ENCODE results near the gene IFI44.

IFI44 gene, protein sequence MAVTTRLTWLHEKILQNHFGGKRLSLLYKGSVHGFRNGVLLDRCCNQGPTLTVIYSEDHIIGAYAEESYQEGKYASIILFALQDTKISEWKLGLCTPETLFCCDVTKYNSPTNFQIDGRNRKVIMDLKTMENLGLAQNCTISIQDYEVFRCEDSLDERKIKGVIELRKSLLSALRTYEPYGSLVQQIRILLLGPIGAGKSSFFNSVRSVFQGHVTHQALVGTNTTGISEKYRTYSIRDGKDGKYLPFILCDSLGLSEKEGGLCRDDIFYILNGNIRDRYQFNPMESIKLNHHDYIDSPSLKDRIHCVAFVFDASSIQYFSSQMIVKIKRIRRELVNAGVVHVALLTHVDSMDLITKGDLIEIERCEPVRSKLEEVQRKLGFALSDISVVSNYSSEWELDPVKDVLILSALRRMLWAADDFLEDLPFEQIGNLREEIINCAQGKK

DNA sequence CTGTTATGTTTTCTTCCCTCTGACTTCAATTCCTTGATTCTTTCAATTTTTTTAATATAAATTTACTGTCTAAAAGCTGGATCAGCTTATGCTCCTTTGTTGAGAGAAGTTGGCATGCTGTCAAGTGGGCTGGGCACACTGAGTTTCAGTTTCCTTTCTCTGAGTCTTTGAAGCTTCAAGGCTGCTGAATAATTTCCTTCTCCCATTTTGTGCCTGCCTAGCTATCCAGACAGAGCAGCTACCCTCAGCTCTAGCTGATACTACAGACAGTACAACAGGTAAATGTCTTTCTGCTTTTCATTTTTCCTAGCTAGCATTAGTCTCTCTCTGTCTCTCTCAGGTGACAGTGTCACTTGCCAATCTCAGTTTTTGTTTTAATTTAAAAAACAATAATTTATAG is at the start of gene IFI44:
Gene IFI44, plus strand, starts transcription at position 204 of the 400 bp plus-strand sequence. CDS start 365 bp downstream, outside the sequence.
- DNase-seq: peak; percentile 52

- no peak for DNase-seq
These were observed 48.6 kb upstream of the IFI44 start for GRCh38 chr1:78601068-78601467.

- no peak for DNase-seq
These were observed 46.4 kb upstream of the IFI44 start for GRCh38 chr1:78603206-78603605.

- DNase-seq: no peak
These were observed 45.0 kb upstream of the IFI44 start for GRCh38 chr1:78604643-78605042.

GRCh38 chr1:78606274-78606673 is 43.4 kb upstream of the IFI44 start:
- DNase-seq: no peak

DNA sequence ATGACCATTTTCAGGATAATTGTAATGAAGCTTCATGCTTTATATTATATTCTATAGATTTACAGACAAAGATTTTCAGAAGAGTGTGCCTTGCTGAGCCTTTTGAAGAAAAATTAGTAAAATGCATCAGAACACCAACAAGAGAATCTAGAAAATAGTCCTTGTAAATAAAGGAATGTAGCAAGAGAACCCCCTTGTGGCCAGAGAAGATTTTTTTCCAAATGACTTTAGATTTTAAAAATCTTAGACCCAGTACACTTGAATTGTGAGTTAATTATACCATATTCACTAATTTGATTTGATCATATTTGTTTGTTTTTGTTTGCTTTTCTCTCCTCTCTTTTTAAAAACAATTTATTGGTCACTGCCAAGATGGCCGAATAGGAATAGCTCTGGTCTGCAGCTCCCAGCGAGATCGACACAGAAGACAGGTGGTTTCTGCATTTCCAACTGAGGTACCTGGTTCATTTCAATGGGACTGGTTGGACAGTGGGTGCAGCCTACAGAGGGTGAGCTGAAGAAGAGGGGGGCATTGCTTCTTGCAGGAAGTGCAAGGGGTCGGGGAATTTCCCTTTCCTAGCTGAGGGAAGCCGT is 42.2 kb upstream of the IFI44 start:
- DNase-seq: no peak

- DNase-seq: no peak
These were observed 41.7 kb upstream of the IFI44 start for GRCh38 chr1:78607944-78608343.

DNA sequence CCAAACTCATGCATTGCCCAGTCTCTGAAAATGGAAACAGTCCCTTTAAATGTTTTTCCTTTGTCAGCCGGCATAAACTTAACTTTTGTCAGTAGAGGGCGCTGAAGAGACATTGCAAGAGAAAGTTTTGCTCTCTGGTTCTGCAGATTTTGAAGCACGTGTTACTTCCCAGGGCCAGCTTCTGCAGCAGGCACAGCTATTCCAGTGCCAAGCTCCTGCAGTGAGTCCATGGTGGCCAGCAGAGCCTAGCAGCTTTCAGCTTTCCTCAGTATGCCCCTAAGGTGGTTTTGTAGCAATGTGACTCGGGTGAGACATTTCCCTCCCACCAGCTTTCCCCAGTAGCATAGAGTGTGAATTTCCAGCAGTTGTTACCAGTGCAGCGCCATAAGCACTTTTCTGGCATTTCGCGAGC is 32.0 kb upstream of the IFI44 start:
- DNase-seq: peak; percentile 5

DNA sequence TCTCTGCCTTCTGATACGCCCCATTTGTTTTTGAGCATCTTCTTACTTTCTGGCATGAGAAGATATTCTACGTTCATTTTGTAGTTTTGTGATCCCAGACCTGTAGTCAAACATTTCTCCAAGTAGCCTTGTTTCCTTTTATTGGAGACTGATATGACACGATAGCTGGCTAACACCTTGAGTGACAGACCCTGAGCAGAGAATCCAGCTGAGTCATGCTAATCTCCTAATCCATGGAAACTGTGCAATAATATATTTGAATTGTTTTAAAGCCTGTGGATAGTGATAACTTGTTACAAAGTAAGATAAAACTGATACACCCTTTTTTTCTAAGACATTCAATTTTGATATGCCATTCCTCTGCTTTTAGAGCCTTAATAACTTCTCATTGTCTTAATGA is 30.6 kb upstream of the IFI44 start:
- DNase-seq: no peak

GRCh38 chr1:78619446-78619802 is 30.2 kb upstream of the IFI44 start:
- no peak for DNase-seq

DNA sequence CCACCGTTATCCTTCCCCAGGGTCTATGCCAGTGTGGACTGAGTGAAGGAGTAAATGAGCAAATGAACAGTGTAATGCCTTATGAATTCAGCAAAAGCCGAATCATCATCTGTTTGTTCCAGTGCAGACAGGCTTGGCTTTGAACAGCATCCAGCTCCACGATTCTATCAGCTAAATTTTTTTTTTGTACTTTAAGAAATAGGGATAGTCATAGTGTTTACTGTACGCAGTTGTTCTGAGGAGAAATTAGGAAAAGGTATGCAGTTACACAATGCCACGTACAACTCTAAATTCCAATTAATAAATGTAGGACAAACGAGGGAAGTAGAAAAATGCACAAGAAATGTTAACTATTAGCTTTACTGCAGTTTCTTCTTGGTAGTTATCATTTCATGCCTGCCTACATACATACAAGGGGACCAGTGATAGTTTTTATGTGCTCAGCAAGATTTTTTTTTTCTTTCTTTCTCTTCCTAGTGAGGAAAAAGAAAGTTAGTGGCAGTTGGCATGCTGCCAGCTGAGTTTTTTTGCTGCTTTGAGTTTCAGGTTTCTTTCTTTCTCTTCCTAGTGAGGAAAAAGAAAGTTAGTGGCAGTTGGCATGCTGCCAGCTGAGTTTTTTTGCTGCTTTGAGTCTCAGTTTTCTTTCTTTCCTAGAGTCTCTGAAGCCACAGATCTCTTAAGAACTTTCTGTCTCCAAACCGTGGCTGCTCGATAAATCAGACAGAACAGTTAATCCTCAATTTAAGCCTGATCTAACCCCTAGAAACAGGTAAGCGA is 29.6 kb upstream of the IFI44 start, which contains the start of gene IFI44L:
Gene IFI44L, plus strand, starts transcription at position 646 of the 777 bp plus-strand sequence. CDS start 7,468 bp downstream, outside the sequence.
- peak; percentile 61 for DNase-seq

DNA sequence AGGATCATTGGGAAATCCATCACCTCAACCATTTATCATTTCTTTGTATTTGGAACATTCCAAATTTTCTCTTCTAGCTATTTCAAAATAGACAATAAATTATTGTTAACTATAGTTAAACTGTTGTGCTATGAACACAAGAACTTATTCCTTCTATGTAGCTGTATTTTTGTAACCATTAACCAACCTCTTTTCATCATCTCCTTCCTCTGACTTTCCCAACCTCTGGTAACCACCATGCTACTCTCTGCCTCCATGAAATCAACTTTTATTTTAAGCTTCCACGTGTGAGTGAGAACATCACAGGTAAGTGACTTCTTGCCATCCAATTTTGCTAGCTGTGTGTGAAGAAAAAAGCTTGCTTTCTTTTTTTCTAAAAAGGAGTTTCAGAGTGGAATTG is 29.0 kb upstream of the IFI44 start:
- DNase-seq: no peak

DNA sequence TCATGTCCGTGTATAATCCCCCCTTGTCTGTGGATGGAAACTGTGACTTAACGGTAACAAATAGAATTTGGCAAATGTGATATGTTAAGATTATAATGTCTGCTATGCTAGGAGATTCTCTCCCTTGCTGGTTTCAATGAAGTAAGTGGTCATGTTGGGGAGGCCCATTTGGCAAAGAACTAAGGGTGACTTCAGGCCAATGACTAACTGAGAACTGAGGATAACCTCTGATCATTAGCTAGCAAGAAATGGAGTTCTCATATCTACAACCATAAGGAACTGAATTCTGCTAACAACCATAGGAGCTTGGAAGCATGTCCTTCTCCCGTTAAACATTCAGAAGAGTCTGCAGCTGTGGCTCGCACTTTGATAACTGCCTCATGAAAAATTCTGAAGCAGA is 27.1 kb upstream of the IFI44 start:
- DNase-seq: no peak

DNA sequence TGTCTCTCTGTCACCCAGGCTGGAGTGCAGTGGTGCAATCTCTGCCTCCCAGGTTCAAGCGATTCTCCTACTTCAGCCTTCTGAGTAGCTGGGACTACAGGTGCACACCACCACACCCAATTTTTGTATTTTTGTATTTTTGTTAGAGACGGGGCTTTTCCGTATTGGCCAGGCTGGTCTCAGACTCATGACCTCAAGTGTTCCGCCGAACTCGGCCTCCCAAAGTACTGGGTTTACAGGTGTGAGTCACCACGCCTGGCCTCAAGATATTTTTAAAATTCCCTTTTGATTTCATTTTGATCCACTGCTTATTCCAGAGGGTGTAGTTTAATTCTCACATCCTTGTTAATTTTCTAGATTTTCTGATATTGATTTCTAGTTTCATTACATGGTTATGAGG is 25.6 kb upstream of the IFI44 start:
- no peak for DNase-seq

DNA sequence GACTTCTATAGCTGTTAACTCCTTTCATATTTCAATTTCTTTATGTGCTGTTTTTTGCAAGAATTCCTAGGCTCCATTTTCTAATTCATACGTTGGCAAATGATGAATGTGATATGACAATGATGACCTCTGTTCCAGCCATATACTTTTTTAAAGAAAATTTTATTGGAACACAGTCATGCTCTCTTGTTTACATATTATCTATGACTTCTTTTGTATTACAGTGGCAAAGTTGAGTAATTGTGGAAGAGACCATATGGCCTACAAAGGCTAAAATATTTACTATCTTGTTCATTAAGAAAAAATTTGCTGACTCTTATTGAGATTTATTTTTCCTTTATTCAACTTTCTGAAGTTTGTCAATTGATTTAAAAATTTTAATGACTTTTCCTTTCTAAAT is 22.3 kb upstream of the IFI44 start:
- no peak for DNase-seq

GRCh38 chr1:78630600-78630999 is 19.0 kb upstream of the IFI44 start:
- DNase-seq: no peak

DNA sequence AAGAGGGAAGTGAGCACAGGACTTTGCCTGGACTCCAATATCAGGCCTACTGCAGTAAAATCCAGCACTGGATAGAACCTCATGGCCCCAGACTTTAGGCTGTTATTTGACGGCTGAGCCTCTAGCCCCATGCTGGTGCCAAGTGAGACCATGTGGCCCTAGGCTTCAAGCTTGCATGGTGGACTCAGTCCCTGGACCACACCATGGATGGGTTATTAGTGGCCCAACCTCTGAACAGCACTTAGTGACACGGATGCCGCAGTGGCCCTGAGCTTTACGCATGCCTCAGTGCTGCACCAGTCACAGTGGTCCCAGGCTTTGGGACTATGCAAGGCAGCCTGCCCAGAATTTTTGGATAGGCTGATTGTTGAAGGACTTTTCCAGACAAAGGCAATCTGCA is 16.4 kb upstream of the IFI44 start:
- DNase-seq: no peak

DNA sequence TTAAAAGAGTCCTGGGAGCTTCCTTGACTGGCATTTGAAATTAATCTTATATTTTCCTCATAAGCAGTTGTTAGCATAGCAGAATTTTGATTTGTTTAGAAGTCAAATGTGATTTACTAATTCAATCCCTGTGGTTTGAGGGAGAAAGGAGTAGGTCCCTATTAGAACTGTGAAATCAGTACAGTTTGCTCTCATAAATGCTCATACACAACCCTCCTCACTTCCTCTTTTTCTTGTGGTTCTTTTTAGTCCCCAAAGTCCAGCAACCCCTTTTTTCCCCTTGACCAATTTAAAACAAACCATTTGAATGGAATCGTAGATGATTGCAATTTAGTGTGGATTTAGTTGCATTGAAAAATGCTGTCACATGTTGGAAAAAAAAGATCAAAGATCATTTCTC is 9.2 kb upstream of the IFI44 start:
- no peak for DNase-seq

DNA sequence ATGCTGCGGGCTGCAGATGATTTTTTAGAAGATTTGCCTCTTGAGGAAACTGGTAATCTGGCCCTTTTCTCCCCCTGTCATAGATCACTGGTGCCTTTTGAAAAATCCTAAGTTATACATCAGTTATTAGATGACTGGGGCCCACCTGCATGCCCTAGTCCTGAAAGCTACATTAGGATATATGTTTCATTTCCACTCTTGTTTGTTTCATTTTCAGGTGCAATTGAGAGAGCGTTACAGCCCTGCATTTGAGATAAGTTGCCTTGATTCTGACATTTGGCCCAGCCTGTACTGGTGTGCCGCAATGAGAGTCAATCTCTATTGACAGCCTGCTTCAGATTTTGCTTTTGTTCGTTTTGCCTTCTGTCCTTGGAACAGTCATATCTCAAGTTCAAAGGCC is 8.1 kb upstream of the IFI44 start:
- DNase-seq: no peak

DNA sequence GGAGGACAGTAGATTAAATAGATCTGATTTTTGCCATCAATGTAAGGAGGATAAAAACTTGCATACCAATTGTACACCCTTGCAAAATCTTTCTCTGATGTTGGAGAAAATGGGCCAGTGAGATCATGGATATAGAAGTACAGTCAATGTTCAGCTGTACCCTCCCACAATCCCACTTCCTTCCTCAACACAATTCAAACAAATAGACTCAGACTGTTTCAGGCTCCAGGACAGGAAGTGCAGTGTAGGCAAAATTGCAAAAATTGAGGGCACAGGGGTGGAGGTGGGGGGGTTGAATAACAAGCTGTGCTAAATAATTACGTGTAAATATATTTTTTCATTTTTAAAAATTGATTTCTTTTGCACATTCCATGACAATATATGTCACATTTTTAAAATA is 3.9 kb upstream of the IFI44 start:
- no peak for DNase-seq

DNA sequence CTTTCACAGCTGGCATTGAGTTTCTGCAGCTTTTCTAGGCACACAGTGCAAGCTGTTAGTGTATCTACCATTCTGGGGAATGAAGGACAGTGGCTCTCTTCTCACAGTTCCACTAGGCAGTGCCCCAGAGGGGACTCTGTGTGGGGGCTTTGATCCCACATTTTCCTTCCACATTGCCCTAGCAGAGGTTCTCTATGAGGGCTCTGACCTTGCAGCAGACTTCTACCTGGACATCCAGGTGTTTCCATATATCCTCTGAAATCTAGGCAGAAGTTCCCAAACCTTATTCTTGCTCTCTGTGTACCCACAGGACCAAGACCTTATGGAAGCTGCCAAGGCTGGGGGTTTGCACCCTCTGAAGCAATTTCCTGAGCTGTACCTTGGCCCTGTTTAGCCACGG is 2.4 kb upstream of the IFI44 start:
- no peak for DNase-seq

GRCh38 chr1:78650114-78650660 is 556 bp downstream of the IFI44 start:
- no peak for DNase-seq

GRCh38 chr1:78651241-78651640 is 1.6 kb downstream of the IFI44 start:
- no peak for DNase-seq
